Measurements from ENCODE around the gene NBEAL1.
A peak's percentile ranks its signal among the peaks of the same experiment; 100 is the strongest.
"Not testable (repeated sequence)": the region's sequence is repeated elsewhere in the genome, so short reads cannot be mapped to it uniquely, and the experiment has no call there.

Gene NBEAL1

GRCh38 chr2:203014456-203015199 is at the start of gene NBEAL1:
Gene NBEAL1, plus strand, starts transcription at chr2:203014875. Its CDS starts 1,510 bp downstream, at chr2:203016385.
- peak; percentile 92 for DNase-seq

GRCh38 chr2:202965810-202966460 is 48.7 kb upstream of the NBEAL1 start:
- no peak for DNase-seq

- not testable (repeated sequence) for DNase-seq
Measured at GRCh38 chr2:202969404-202969803, 45.3 kb upstream of the NBEAL1 start.

- DNase-seq, result no peak
Measured at GRCh38 chr2:202976809-202977208, 37.9 kb upstream of the NBEAL1 start.

- no peak for DNase-seq
Measured at GRCh38 chr2:202982779-202983491, 31.7 kb upstream of the NBEAL1 start.

GRCh38 chr2:202989749-202990148 is 24.9 kb upstream of the NBEAL1 start:
- no peak for DNase-seq

- no peak for DNase-seq
Measured at GRCh38 chr2:202990501-202990900, 24.2 kb upstream of the NBEAL1 start.

GRCh38 chr2:202997113-202997512 is 17.6 kb upstream of the NBEAL1 start:
- DNase-seq, result not testable (repeated sequence)

GRCh38 chr2:203002054-203002821 is 12.4 kb upstream of the NBEAL1 start:
- DNase-seq, result no peak

- no peak for DNase-seq
Measured at GRCh38 chr2:203003716-203004115, 11.0 kb upstream of the NBEAL1 start.

GRCh38 chr2:203016716-203017115 is 2.0 kb downstream of the NBEAL1 start:
- DNase-seq, result no peak

- DNase-seq, result no peak
Measured at GRCh38 chr2:203018181-203018580, 3.5 kb downstream of the NBEAL1 start.

GRCh38 chr2:203019142-203019541 is 4.5 kb downstream of the NBEAL1 start:
- no peak for DNase-seq

GRCh38 chr2:203021991-203022390 is 7.3 kb downstream of the NBEAL1 start:
- DNase-seq, result no peak

- DNase-seq, result no peak
Measured at GRCh38 chr2:203022751-203023150, 8.1 kb downstream of the NBEAL1 start.

- DNase-seq, result no peak
Measured at GRCh38 chr2:203025592-203025991, 10.9 kb downstream of the NBEAL1 start.

GRCh38 chr2:203030545-203030944 is 15.9 kb downstream of the NBEAL1 start:
- DNase-seq, result no peak

- DNase-seq, result no peak
Measured at GRCh38 chr2:203030991-203031390, 16.3 kb downstream of the NBEAL1 start.

- no peak for DNase-seq
Measured at GRCh38 chr2:203033395-203033794, 18.7 kb downstream of the NBEAL1 start.

- no peak for DNase-seq
Measured at GRCh38 chr2:203035879-203036470, 21.3 kb downstream of the NBEAL1 start.

GRCh38 chr2:203037026-203037425 is 22.4 kb downstream of the NBEAL1 start:
- DNase-seq, result no peak

GRCh38 chr2:203038586-203038985 is 23.9 kb downstream of the NBEAL1 start:
- DNase-seq, result no peak

GRCh38 chr2:203039211-203039610 is 24.5 kb downstream of the NBEAL1 start:
- DNase-seq, result not testable (repeated sequence)
